Measurements from ENCODE around the gene BTN1A1.

DNA sequence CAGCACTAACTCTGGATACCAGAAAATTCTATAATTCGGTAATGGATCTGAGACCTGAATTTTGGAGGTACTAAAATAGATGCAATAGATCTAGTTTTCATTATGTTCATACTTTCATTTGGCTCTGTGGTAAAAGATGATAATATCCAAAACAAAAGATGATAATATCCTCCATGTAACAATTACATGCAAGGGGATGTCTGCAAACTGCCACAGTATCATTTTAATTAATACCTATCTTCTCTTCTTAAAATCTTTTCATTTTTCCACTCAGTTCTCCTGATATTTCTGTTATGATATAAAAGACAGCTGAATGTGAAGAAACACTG lies 26.7 kb upstream of the BTN1A1 start:
- TF ChIP-seq, protein P1, sequence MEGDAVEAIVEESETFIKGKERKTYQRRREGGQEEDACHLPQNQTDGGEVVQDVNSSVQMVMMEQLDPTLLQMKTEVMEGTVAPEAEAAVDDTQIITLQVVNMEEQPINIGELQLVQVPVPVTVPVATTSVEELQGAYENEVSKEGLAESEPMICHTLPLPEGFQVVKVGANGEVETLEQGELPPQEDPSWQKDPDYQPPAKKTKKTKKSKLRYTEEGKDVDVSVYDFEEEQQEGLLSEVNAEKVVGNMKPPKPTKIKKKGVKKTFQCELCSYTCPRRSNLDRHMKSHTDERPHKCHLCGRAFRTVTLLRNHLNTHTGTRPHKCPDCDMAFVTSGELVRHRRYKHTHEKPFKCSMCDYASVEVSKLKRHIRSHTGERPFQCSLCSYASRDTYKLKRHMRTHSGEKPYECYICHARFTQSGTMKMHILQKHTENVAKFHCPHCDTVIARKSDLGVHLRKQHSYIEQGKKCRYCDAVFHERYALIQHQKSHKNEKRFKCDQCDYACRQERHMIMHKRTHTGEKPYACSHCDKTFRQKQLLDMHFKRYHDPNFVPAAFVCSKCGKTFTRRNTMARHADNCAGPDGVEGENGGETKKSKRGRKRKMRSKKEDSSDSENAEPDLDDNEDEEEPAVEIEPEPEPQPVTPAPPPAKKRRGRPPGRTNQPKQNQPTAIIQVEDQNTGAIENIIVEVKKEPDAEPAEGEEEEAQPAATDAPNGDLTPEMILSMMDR (IDR thresholded peaks at IDR 0.05), result no peak
- no peak for TF ChIP-seq EZH2 (IDR thresholded peaks at IDR 0.05; ENCODE audit: borderline replicate concordance, insufficient read depth, low read depth, low read length, poor library complexity, severe bottlenecking)

Measured in B cell (primary cell).